GM19099 (cell line): ENCODE results near the gene HERC2.

ENCODE experiments used
- POLR2A ChIP-seq: IDR thresholded peaks from 3 replicates; pipeline ENCODE4 v1.6.1; 2011; ENCODE audit warnings: low read depth; ENCODE audit not compliant: insufficient read length; ENCODE audit errors: extremely low read depth

HERC2 gene

GRCh38 chr15:28094732-28095521, 227.1 kb downstream of the HERC2 start:
- TF ChIP-seq POLR2A: no peak

- no peak for TF ChIP-seq POLR2A
Observed at GRCh38 chr15:28093752-28094535, 228.0 kb downstream of the HERC2 start.

GRCh38 chr15:28091313-28091712, 230.7 kb downstream of the HERC2 start:
- no peak for TF ChIP-seq POLR2A

- no peak for TF ChIP-seq POLR2A
Observed at GRCh38 chr15:28086175-28086703, 235.7 kb downstream of the HERC2 start.

- no peak for TF ChIP-seq POLR2A
Observed at GRCh38 chr15:28085489-28086174, 236.3 kb downstream of the HERC2 start.

GRCh38 chr15:28084547-28084946, 237.4 kb downstream of the HERC2 start:
- TF ChIP-seq POLR2A: no peak

GRCh38 chr15:28082891-28083684, 238.9 kb downstream of the HERC2 start:
- TF ChIP-seq POLR2A: no peak

- no peak for TF ChIP-seq POLR2A
Observed at GRCh38 chr15:28081594-28081993, 240.4 kb downstream of the HERC2 start.

GRCh38 chr15:28080386-28080785, 241.6 kb downstream of the HERC2 start:
- no peak for TF ChIP-seq POLR2A

- TF ChIP-seq POLR2A: no peak
Observed at GRCh38 chr15:28079313-28079969, 242.5 kb downstream of the HERC2 start.

GRCh38 chr15:28078191-28078719, 243.7 kb downstream of the HERC2 start:
- no peak for TF ChIP-seq POLR2A

GRCh38 chr15:28075573-28075972, 246.4 kb downstream of the HERC2 start:
- TF ChIP-seq POLR2A: no peak

GRCh38 chr15:28068930-28069329, 253.0 kb downstream of the HERC2 start:
- no peak for TF ChIP-seq POLR2A

GRCh38 chr15:28066231-28066630, 255.7 kb downstream of the HERC2 start:
- TF ChIP-seq POLR2A: no peak
